HepG2 (cell line): Measurements from ENCODE around the gene ZNF32. TPM values are rescaled to one million over a fixed set of nuclear protein-coding genes. Genes with fewer than 3 reads are reported as not detected.
A peak's percentile ranks its signal among the peaks of the same experiment; 100 is the strongest.

Experiments used
- ATAC-seq: fragments of 200-7000 bp; cut with Tn5 transposase; 3 replicates; pipeline ENCODE4 v1.9.1; 2020; ENCODE audit warnings: mild to moderate bottlenecking, moderate library complexity
- BruUV-seq: library from RNA; stranded (reverse); fragments of 400-500 nt; replicated peaks from 2 replicates; lab custom pipeline; 2021; lab: Mats Ljungman, UMichigan
- CTCF ChIA-PET: fragments of 300-600 bp; formaldehyde crosslinking; extraction: SDS; loops from one replicate; lab custom pipeline; 2021; ENCODE audit warnings: low total read pairs, inconsistent platforms, low intra/inter-chr PET ratio; lab: Yijun Ruan, JAX
- POLR2A ChIA-PET: fragments of 350-600 bp; sonication (Branson Sonifier 250); formaldehyde crosslinking; loops from one replicate; lab custom pipeline; 2020; ENCODE audit warnings: antibody characterized with exemption, inconsistent platforms; lab: Yijun Ruan, JAX
- DNase-seq: peaks from one replicate; pipeline ENCODE4 v3.0.0-alpha.2; 2015; ENCODE audit warnings: low spot score
- FAIRE-seq: peaks from 3 replicates; lab custom pipeline; 2011; peaks lifted over from hg19 to GRCh38; lab: Jason Lieb, UNC
- H2AFZ ChIP-seq: one replicate; pipeline ENCODE4 v1.6.1; 2011; ENCODE audit warnings: low read length, inconsistent platforms
- H3K27ac ChIP-seq: fragments of 300-600 bp; 3 replicates; pipeline ENCODE4 v1.8.0; 2011; ENCODE audit warnings: mixed run types, mild to moderate bottlenecking, mixed read lengths, low read length, inconsistent platforms; ENCODE audit not compliant: insufficient read depth; ENCODE audit errors: extremely low read length
- H3K27me3 ChIP-seq, 2 experiments: fragments of 200-600 bp in 1 of 2; 2 replicates in 1 of 2; 3 replicates in 1 of 2; pipeline versions ENCODE4 v1.6.0 to v1.8.0; 2011; ENCODE audit warnings: low read length in 2 of 2, mild to moderate bottlenecking in 2 of 2, moderate library complexity in 2 of 2, inconsistent platforms in 1 of 2; ENCODE audit not compliant: insufficient read depth in 2 of 2, control insufficient read depth in 1 of 2
- H3K36me3 ChIP-seq, 2 experiments: fragments of 200-600 bp in 1 of 2; replicated peaks in 1 of 2; 2 replicates in 1 of 2; 3 replicates in 1 of 2; pipeline versions ENCODE4 v1.5.1 to v1.8.0; 2011; ENCODE audit warnings: low read length in 2 of 2, inconsistent platforms in 1 of 2; ENCODE audit not compliant: insufficient read depth in 2 of 2, control insufficient read depth in 1 of 2
- H3K4me1 ChIP-seq: 2 replicates; pipeline ENCODE4 v1.5.1; 2012; ENCODE audit warnings: low read length, inconsistent platforms; ENCODE audit not compliant: insufficient read depth
- H3K4me2 ChIP-seq: 2 replicates; pipeline ENCODE4 v1.6.0; 2011; ENCODE audit warnings: low read depth, low read length, inconsistent platforms
- H3K4me3 ChIP-seq, 3 experiments: fragments of 200-600 bp in 1 of 3; sonication (generic), shearing (Covaris generic) in 1 of 3; replicated peaks in 1 of 3; 2 replicates each; pipeline ENCODE4 v1.5.1; 2011 to 2016; ENCODE audit warnings: low read length in 3 of 3, inconsistent platforms in 2 of 3, low read depth in 2 of 3, mild to moderate bottlenecking in 2 of 3, control low read depth in 1 of 3, mixed read lengths in 1 of 3; ENCODE audit not compliant: insufficient read depth in 1 of 3
- H3K79me2 ChIP-seq: one replicate; pipeline ENCODE4 v1.6.1; 2011; ENCODE audit warnings: low read length, inconsistent platforms; ENCODE audit not compliant: insufficient read depth
- H3K9ac ChIP-seq: 2 replicates; pipeline ENCODE4 v1.6.0; 2011; ENCODE audit warnings: mild to moderate bottlenecking, low read depth, low read length, inconsistent platforms; ENCODE audit not compliant: insufficient read depth
- H3K9me3 ChIP-seq: 2 replicates; pipeline ENCODE4 v1.5.1; 2012; ENCODE audit warnings: mild to moderate bottlenecking, low read length
- H4K20me1 ChIP-seq: 2 replicates; pipeline ENCODE4 v1.6.0; 2011; ENCODE audit warnings: inconsistent platforms, mild to moderate bottlenecking, low read length, moderate library complexity; ENCODE audit not compliant: insufficient read depth
- GATAD2A ChIP-seq: IDR thresholded peaks from 2 replicates; pipeline ENCODE4 v1.6.1; 2016
- ISX ChIP-seq: sonication (generic); formaldehyde crosslinking; conservative IDR thresholded peaks from 2 replicates; pipeline ENCODE4 v1.5.0; 2020; ENCODE audit warnings: missing genetic modification reagents
- MIXL1 ChIP-seq: IDR thresholded peaks from 2 replicates; pipeline ENCODE4 v1.6.1; 2016
- NFKB2 ChIP-seq: sonication (generic); formaldehyde crosslinking; IDR thresholded peaks from 2 replicates; pipeline ENCODE4 v1.4.0; 2020; ENCODE audit warnings: missing genetic modification reagents, borderline replicate concordance
- NKX3-1 ChIP-seq: sonication (generic); formaldehyde crosslinking; IDR thresholded peaks from 2 replicates; pipeline ENCODE4 v1.5.0; 2020; ENCODE audit warnings: missing genetic modification reagents
- RARA ChIP-seq: IDR thresholded peaks from 2 replicates; pipeline ENCODE4 v1.6.1; 2016; ENCODE audit warnings: missing genetic modification reagents, missing compliant biosample characterization
- THAP11 ChIP-seq: IDR thresholded peaks from 2 replicates; pipeline ENCODE4 v1.6.1; 2016; ENCODE audit warnings: missing biosample characterization, missing genetic modification reagents
- ZNF44 ChIP-seq: sonication (generic); formaldehyde crosslinking; IDR thresholded peaks from 2 replicates; pipeline ENCODE4 v1.5.1; 2020; ENCODE audit warnings: mild to moderate bottlenecking, missing genetic modification reagents
- ZNF441 ChIP-seq: sonication (generic); formaldehyde crosslinking; IDR thresholded peaks from 2 replicates; pipeline ENCODE4 v1.7.0; 2021; ENCODE audit warnings: missing genetic modification reagents, borderline replicate concordance
- ZNF501 ChIP-seq: sonication (generic); formaldehyde crosslinking; IDR thresholded peaks from 2 replicates; pipeline ENCODE4 v1.5.1; 2020; ENCODE audit warnings: mild to moderate bottlenecking, moderate library complexity, missing genetic modification reagents
- ZNF562 ChIP-seq: sonication (generic); formaldehyde crosslinking; IDR thresholded peaks from 2 replicates; pipeline ENCODE4 v1.8.0; 2022; ENCODE audit warnings: missing genetic modification reagents, borderline replicate concordance
- ZNF589 ChIP-seq: sonication (generic); formaldehyde crosslinking; conservative IDR thresholded peaks from 2 replicates; pipeline ENCODE4 v1.8.0; 2022; ENCODE audit warnings: mild to moderate bottlenecking, moderate library complexity, missing genetic modification reagents
- ZNF777 ChIP-seq: sonication (generic); formaldehyde crosslinking; IDR thresholded peaks from 2 replicates; pipeline ENCODE4 v1.4.0; 2020; ENCODE audit warnings: missing genetic modification reagents
- WGBS: methylation state at CpG from one replicate; pipeline ENCODE4 v1.1.6; 2017; ENCODE audit warnings: low lambda C conversion rate; 5-methylcytosine and 5-hydroxymethylcytosine counted together
- in situ Hi-C: cut with HindIII; loops from 2 replicates; pipeline ENCODE4 v1.10.0; 2017; ENCODE audit warnings: low pct_unique_long_range_greater_than_20kb; ENCODE audit not compliant: extremely low pct_ligation_motif_present
- intact Hi-C: fragments of 100-400 bp; cut with micrococcal nuclease; formaldehyde crosslinking; loops from one replicate; pipeline ENCODE4 v1.10.0; 2022; ENCODE audit not compliant: unreplicated experiment
- polyA plus RNA-seq, 8 experiments: library from polyadenylated mRNA; depleted of rRNA in 3 of 8; stranded (reverse) in 7 of 8; unstranded in 1 of 8; fragments of >200 nt; fragmentation: Illumina TruSeq in 4 of 8; extraction: Trizol in 4 of 8; gene quantifications; 2 replicates each; pipeline versions ENCODE4 v1.2.1 to v1.2.3, GENCODE V29; 2011 to 2016; ENCODE audit warnings: low read depth in 4 of 8, missing spikeins in 1 of 8, mixed read lengths in 1 of 8; ENCODE audit not compliant: insufficient read depth in 1 of 8
- total RNA-seq, 5 experiments: library from RNA; depleted of rRNA; stranded (reverse); fragments of >200 nt; fragmentation: Illumina TruSeq; extraction: Trizol; gene quantifications; 2 replicates each; pipeline ENCODE4 v1.2.3, GENCODE V29; 2016; ENCODE audit warnings: low read depth in 1 of 5
- TF ChIP-seq, protein P1 (sequence below): fragments of 450-650 bp; IDR thresholded peaks from 2 replicates; pipeline ENCODE4 v1.6.1; 2016
- TF ChIP-seq, protein P2 (sequence below): sonication (generic); formaldehyde crosslinking; IDR thresholded peaks from 2 replicates; pipeline ENCODE4 v1.5.0; 2020; ENCODE audit warnings: mild to moderate bottlenecking, missing genetic modification reagents, moderate library complexity
- TF ChIP-seq, protein P3 (sequence below), 2 experiments: sonication (generic) in 1 of 2; formaldehyde crosslinking in 1 of 2; IDR thresholded peaks; 2 replicates each; pipeline versions ENCODE4 v1.4.0 to v1.6.1; 2016 to 2020; ENCODE audit warnings: borderline replicate concordance in 1 of 2, low read depth in 1 of 2, mild to moderate bottlenecking in 1 of 2, missing genetic modification reagents in 1 of 2

The ZNF32 gene
- total and polyA plus RNA-seq, 2 of the 13 experiments (the other 11 are each of a cell fraction or from before 2014, with no cell fraction given), result 12.5 to 16.9 TPM

DNA sequence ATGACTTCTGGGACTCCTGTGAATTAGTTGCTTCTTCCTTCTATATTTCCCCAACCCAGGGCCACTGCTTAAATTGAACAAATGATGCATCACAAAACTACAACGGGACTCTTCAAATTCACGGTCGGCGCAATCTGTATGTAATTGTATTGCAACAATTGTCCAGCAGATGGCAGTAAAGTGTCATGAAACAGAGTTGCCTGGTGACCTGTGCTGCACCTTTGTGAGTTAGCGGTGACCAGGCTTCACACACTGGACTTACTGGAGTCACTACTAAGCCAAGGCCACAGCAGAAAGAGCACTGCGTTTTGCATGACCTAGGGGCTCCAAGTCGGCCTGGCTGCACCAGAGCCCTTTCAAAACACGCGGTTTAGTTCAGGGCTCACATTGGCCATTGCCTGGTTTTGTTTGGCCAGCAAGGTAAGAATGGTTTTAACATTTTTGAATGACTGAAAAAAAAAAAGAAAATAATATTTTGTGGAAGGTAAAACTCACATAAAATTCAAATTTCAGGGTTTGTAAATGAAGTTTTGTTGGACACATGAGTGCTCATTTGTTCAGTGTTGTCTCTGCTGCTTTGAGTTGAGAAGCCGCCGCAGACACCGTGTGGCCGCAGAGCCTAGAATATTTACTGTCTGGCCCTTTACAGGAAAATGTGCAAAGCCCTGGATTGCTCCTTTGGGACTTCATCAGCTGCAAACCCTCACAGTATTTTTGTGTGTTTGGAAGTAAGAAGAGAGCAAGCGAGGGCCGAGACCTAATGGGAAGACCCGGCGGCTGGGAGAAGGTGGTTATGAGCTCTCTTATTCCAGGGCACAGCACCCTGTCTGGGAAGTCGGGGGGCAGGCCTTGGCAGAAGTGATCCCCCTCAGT lies 23.2 kb upstream of the ZNF32 start (continued):
- TF ChIP-seq MIXL1, result peak; percentile 56; the same call in 1 of the 2 replicates
- TF ChIP-seq RARA (CRISPR knock-in tag), result peak; percentile 47
- TF ChIP-seq ZNF441, result no peak
- TF ChIP-seq, protein P1, sequence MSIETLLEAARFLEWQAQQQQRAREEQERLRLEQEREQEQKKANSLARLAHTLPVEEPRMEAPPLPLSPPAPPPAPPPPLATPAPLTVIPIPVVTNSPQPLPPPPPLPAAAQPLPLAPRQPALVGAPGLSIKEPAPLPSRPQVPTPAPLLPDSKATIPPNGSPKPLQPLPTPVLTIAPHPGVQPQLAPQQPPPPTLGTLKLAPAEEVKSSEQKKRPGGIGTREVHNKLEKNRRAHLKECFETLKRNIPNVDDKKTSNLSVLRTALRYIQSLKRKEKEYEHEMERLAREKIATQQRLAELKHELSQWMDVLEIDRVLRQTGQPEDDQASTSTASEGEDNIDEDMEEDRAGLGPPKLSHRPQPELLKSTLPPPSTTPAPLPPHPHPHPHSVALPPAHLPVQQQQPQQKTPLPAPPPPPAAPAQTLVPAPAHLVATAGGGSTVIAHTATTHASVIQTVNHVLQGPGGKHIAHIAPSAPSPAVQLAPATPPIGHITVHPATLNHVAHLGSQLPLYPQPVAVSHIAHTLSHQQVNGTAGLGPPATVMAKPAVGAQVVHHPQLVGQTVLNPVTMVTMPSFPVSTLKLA, result no peak
- TF ChIP-seq ZNF589, result no peak
- no peak for TF ChIP-seq ZNF777 (CRISPR knock-in tag)
- TF ChIP-seq ZNF562 (CRISPR knock-in tag), result no peak
- TF ChIP-seq THAP11 (CRISPR knock-in tag), result 0 out of 2 replicates have a peak, but pooled peaks have one; percentile 19
- TF ChIP-seq, protein P2, sequence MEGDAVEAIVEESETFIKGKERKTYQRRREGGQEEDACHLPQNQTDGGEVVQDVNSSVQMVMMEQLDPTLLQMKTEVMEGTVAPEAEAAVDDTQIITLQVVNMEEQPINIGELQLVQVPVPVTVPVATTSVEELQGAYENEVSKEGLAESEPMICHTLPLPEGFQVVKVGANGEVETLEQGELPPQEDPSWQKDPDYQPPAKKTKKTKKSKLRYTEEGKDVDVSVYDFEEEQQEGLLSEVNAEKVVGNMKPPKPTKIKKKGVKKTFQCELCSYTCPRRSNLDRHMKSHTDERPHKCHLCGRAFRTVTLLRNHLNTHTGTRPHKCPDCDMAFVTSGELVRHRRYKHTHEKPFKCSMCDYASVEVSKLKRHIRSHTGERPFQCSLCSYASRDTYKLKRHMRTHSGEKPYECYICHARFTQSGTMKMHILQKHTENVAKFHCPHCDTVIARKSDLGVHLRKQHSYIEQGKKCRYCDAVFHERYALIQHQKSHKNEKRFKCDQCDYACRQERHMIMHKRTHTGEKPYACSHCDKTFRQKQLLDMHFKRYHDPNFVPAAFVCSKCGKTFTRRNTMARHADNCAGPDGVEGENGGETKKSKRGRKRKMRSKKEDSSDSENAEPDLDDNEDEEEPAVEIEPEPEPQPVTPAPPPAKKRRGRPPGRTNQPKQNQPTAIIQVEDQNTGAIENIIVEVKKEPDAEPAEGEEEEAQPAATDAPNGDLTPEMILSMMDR (CRISPR knock-in tag), result peak; percentile 95
- peak; percentile 45 for TF ChIP-seq GATAD2A (CRISPR knock-in tag)
- TF ChIP-seq, all 625 proteins: peak for 21

DNA sequence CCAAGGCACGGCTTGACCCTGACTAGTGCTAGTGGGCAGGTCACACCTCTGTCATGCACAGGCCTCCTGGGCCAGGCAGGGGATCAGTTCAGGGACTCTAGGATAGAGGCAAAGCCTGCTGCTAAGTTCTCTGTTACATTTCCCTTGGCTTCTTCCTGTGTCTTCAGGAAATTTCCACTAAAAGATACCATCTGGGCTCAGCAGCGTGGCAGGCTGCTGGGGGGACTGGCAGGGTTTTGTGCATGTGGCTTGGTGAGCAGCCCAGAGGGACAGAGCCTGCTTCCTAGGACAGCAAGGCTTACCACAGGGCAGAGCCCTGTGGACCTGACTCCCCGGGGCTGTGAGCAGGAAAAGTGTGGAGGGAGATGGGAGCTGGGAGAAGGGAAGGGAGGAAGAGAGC lies 20.7 kb upstream of the ZNF32 start:
- Histone ChIP-seq H3K27me3 (no peaks in the 10 kb centered on the region; a peak in 1 of 5 replicates), H2AFZ (no peak overlapping the region), H3K79me2 (no peaks in the 10 kb centered on the region), H3K36me3 (no peaks in the 10 kb centered on the region), H3K4me1 (no peaks in the 10 kb centered on the region), H4K20me1 (no peaks in the 10 kb centered on the region), H3K4me2 (no peak overlapping the region), H3K4me3 (no peak overlapping the region), H3K27ac (no peak overlapping the region), H3K9me3 (no peaks in the 10 kb centered on the region), H3K9ac (no peak overlapping the region)
- no TSS peak for BruUV-seq
- intact Hi-C loops (no loop called here), in situ Hi-C loops (no loop called here)
- DNase-seq, result no peak
- no peak for ATAC-seq
- no peak for FAIRE-seq
- POLR2A ChIA-PET, result no interaction called here
- WGBS, result 6% methylated on average over 2 of the region's 3 CpGs
- CTCF ChIA-PET, result no interaction called here
- TF ChIP-seq ZNF44, result no peak
- no peak for TF ChIP-seq ZNF501 (CRISPR knock-in tag)
- no peak for TF ChIP-seq NKX3-1
- TF ChIP-seq ISX (CRISPR knock-in tag), result no peak
- no peak for TF ChIP-seq NFKB2 (CRISPR knock-in tag)
- TF ChIP-seq, protein P3, sequence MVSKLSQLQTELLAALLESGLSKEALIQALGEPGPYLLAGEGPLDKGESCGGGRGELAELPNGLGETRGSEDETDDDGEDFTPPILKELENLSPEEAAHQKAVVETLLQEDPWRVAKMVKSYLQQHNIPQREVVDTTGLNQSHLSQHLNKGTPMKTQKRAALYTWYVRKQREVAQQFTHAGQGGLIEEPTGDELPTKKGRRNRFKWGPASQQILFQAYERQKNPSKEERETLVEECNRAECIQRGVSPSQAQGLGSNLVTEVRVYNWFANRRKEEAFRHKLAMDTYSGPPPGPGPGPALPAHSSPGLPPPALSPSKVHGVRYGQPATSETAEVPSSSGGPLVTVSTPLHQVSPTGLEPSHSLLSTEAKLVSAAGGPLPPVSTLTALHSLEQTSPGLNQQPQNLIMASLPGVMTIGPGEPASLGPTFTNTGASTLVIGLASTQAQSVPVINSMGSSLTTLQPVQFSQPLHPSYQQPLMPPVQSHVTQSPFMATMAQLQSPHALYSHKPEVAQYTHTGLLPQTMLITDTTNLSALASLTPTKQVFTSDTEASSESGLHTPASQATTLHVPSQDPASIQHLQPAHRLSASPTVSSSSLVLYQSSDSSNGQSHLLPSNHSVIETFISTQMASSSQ (IDR thresholded peaks at IDR 0.05; ENCODE audit: low read depth), result no peak
- TF ChIP-seq, protein P3 (CRISPR knock-in tag; IDR thresholded peaks at IDR 0.05; ENCODE audit: borderline replicate concordance), result no peak
